ENCODE results near the gene GSC2.

- TF ChIP-seq POLR2A (IDR thresholded peaks at IDR 0.05): no peak
- TF ChIP-seq CTCF (IDR thresholded peaks at IDR 0.05): no peak
Measured at GRCh38 chr22:19139974-19140373, 10.1 kb downstream of the GSC2 start.

Measured in right lobe of liver (tissue), 4 donors.